ENCODE measurements around the gene TTC1. TPM values are rescaled to one million over a fixed set of nuclear protein-coding genes. Genes with fewer than 3 reads are reported as not detected.

The TTC1 gene
- total RNA-seq, 1 experiment from 2014 or later: 43.7 TPM

DNA sequence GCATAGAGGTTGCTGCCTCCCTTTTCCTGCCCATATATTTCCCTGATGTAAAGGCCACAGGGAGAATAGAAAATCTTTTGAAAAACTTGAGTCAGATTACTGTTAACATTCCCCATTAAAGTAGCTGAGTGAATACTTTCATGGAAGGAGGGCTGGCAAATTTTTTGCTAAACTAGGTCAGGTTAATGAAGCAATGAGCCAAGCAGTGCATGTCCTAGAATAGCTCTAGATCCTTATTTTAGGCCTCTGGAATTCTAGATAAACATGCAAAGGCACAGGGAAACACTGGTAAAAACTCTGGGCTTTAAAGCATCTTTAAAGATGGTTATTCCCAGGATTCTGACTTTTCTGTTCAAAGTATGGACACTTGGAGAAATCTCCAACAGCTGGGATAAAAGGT, 27.9 kb downstream of the TTC1 start:
- peaks cover 27% of the 10 kb centered on the region; the same call in 1 of the 2 replicates for H3K36me3 ChIP-seq (ENCODE audit: insufficient read depth, low read length)
- H3K4me1 ChIP-seq (ENCODE audit: low read length): no peaks in the 10 kb centered on the region
- no peaks in the 10 kb centered on the region for H3K9me2 ChIP-seq (replicated peaks; ENCODE audit: insufficient read depth, low read length)
- H3K79me2 ChIP-seq (ENCODE audit: low read length): peaks cover 10% of the 10 kb centered on the region
- H3K4me2 ChIP-seq (ENCODE audit: low read depth, low read length, poor library complexity, severe bottlenecking): no peak overlapping the region
- no peak overlapping the region for H3K9ac ChIP-seq (ENCODE audit: low read length)
- no peaks in the 10 kb centered on the region for H3K9me3 ChIP-seq (ENCODE audit: low read length)
- no peak overlapping the region for H3K27ac ChIP-seq (ENCODE audit: low read length)
- no peak overlapping the region for H2AFZ ChIP-seq (ENCODE audit: low read length)
- H4K20me1 ChIP-seq (ENCODE audit: insufficient read depth, low read depth, low read length): no peaks in the 10 kb centered on the region
- H3K27me3 ChIP-seq (ENCODE audit: low read length): no peaks in the 10 kb centered on the region
- DNase-seq: no peak
- no peak overlapping the region for H3K4me3 ChIP-seq (ENCODE audit: low read length)

DNA sequence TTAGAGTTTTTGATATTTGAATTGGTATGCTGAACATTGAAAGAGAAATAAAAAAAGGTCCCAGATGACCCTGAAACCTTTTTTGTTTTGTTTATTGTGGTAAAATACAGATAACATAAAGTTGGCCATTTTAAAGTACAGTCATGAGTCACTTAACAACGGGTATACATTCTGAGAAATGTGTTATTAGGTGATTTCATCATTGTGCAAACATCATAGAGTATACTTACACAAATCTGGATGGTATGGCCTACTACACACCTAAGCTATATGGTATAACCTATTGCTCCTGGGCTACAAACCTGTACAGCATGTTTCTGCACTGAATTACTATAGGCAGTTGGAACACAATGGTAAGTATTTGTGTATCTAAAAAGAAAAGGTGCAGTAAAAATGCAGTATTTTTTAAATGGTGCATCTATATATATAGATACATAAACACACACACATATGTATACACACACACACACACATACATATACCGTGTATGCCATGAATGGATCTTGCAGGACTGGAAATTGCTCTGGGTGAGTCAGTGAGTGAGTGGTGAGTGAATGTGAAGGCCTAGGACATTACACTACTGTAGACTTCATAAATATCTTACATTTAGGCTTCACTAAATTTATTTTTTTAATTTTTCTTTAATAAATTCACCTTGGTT, 31.0 kb downstream of the TTC1 start:
- Histone ChIP-seq H3K4me1 (ENCODE audit: low read length) (no peaks in the 10 kb centered on the region), H3K79me2 (ENCODE audit: low read length) (0 out of 2 replicates have a peak, but pooled peaks cover 5% of the 10 kb centered on the region), H3K27ac (ENCODE audit: low read length) (no peak overlapping the region), H3K9ac (ENCODE audit: low read length) (no peak overlapping the region), H3K27me3 (ENCODE audit: low read length) (no peaks in the 10 kb centered on the region), H4K20me1 (ENCODE audit: insufficient read depth, low read depth, low read length) (no peaks in the 10 kb centered on the region), H3K36me3 (ENCODE audit: insufficient read depth, low read length) (peaks cover 30% of the 10 kb centered on the region; the same call in 1 of the 2 replicates), H3K9me2 (replicated peaks; ENCODE audit: insufficient read depth, low read length) (no peaks in the 10 kb centered on the region), H3K9me3 (ENCODE audit: low read length) (no peaks in the 10 kb centered on the region), H3K4me2 (ENCODE audit: low read depth, low read length, poor library complexity, severe bottlenecking) (no peak overlapping the region), H3K4me3 (ENCODE audit: low read length) (no peak overlapping the region), H2AFZ (ENCODE audit: low read length) (no peak overlapping the region)
- DNase-seq: no peak

DNA sequence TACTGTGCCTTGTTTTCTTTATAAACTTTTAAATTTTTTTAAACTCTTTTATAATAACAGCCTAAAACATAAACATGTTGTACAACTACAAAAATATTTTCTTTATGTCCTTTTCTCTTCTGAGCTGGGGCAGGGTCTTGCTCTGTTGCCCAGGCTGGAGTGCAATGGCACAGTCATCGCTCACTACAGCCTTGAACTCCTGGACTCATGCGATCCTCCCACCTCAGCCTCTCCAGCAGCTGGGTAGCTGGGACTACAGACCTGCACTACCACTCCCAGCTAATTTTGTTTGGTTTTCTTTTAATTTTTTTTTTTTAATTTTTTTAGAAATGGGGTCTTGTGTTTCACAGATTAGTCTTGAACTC, 31.5 kb downstream of the TTC1 start:
- Histone ChIP-seq H3K4me1 (ENCODE audit: low read length) (no peaks in the 10 kb centered on the region), H3K4me3 (ENCODE audit: low read length) (no peak overlapping the region), H3K27me3 (ENCODE audit: low read length) (no peaks in the 10 kb centered on the region), H3K9me3 (ENCODE audit: low read length) (no peaks in the 10 kb centered on the region), H2AFZ (ENCODE audit: low read length) (no peak overlapping the region), H3K9me2 (replicated peaks; ENCODE audit: insufficient read depth, low read length) (no peaks in the 10 kb centered on the region), H3K36me3 (ENCODE audit: insufficient read depth, low read length) (peaks cover 28% of the 10 kb centered on the region; the same call in 1 of the 2 replicates), H3K4me2 (ENCODE audit: low read depth, low read length, poor library complexity, severe bottlenecking) (no peak overlapping the region), H3K79me2 (ENCODE audit: low read length) (0 out of 2 replicates have a peak, but pooled peaks cover 7% of the 10 kb centered on the region), H3K27ac (ENCODE audit: low read length) (no peak overlapping the region), H3K9ac (ENCODE audit: low read length) (no peak overlapping the region), H4K20me1 (ENCODE audit: insufficient read depth, low read depth, low read length) (no peaks in the 10 kb centered on the region)
- DNase-seq: no peak

DNA sequence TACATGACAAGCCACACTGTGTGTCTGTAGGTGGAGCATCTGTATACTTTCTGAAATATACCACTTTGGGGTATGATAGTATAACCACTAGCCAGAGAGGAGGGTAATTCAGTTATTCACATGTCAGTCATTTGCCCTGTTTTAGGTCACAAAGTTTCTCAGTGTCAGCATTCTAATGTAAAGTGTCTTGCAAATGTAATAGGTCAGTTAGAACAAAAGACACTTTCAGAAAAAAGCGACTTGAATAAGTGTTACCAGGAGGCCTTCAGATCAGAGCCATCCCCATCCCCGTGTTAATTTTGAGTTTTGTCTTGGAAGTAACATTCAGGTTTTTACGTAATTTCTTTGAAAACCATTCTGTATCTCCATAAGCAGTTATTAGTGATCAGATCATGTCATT, 33.7 kb downstream of the TTC1 start:
- DNase-seq: no peak
- no peak overlapping the region for H2AFZ ChIP-seq (ENCODE audit: low read length)
- no peaks in the 10 kb centered on the region for H3K4me1 ChIP-seq (ENCODE audit: low read length)
- H3K9ac ChIP-seq (ENCODE audit: low read length): no peak overlapping the region
- peaks cover 17% of the 10 kb centered on the region; the same call in 1 of the 2 replicates for H3K36me3 ChIP-seq (ENCODE audit: insufficient read depth, low read length)
- no peaks in the 10 kb centered on the region for H4K20me1 ChIP-seq (ENCODE audit: insufficient read depth, low read depth, low read length)
- peaks cover 11% of the 10 kb centered on the region; the same call in 1 of the 2 replicates for H3K79me2 ChIP-seq (ENCODE audit: low read length)
- no peak overlapping the region for H3K4me3 ChIP-seq (ENCODE audit: low read length)
- H3K27me3 ChIP-seq (ENCODE audit: low read length): no peaks in the 10 kb centered on the region
- H3K9me2 ChIP-seq (replicated peaks; ENCODE audit: insufficient read depth, low read length): no peaks in the 10 kb centered on the region
- H3K4me2 ChIP-seq (ENCODE audit: low read depth, low read length, poor library complexity, severe bottlenecking): no peak overlapping the region
- no peaks in the 10 kb centered on the region for H3K9me3 ChIP-seq (ENCODE audit: low read length)
- no peak overlapping the region for H3K27ac ChIP-seq (ENCODE audit: low read length)

DNA sequence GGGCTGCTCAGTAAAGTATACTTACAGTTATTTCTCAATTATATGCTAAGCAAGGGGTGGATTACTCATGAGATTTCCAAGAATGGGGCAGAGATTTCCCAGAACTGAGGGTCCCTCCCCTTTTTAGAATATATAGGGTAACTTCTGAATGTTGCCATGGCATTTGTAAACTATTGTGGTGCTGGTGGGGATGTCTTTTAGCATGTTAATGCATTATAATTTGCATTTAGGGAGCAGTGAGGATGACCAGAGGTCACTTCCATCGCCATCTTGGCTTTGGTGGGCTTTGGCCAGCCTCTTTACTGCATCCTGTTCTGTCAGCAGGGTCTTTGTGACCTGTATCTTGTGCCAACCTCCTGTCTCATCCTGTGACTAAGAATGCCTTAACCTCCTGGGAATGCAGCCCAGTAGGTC, 35.5 kb downstream of the TTC1 start:
- no peak for DNase-seq
- H2AFZ ChIP-seq (ENCODE audit: low read length): no peak overlapping the region
- no peaks in the 10 kb centered on the region for H3K4me1 ChIP-seq (ENCODE audit: low read length)
- H3K36me3 ChIP-seq (ENCODE audit: insufficient read depth, low read length): peaks cover 14% of the 10 kb centered on the region; the same call in 1 of the 2 replicates
- peaks cover 11% of the 10 kb centered on the region; the same call in 1 of the 2 replicates for H3K79me2 ChIP-seq (ENCODE audit: low read length)
- H3K27ac ChIP-seq (ENCODE audit: low read length): no peak overlapping the region
- H3K9me3 ChIP-seq (ENCODE audit: low read length): no peaks in the 10 kb centered on the region
- no peaks in the 10 kb centered on the region for H3K9me2 ChIP-seq (replicated peaks; ENCODE audit: insufficient read depth, low read length)
- no peaks in the 10 kb centered on the region for H4K20me1 ChIP-seq (ENCODE audit: insufficient read depth, low read depth, low read length)
- no peak overlapping the region for H3K9ac ChIP-seq (ENCODE audit: low read length)
- H3K4me3 ChIP-seq (ENCODE audit: low read length): no peak overlapping the region
- H3K4me2 ChIP-seq (ENCODE audit: low read depth, low read length, poor library complexity, severe bottlenecking): no peak overlapping the region
- H3K27me3 ChIP-seq (ENCODE audit: low read length): no peaks in the 10 kb centered on the region

DNA sequence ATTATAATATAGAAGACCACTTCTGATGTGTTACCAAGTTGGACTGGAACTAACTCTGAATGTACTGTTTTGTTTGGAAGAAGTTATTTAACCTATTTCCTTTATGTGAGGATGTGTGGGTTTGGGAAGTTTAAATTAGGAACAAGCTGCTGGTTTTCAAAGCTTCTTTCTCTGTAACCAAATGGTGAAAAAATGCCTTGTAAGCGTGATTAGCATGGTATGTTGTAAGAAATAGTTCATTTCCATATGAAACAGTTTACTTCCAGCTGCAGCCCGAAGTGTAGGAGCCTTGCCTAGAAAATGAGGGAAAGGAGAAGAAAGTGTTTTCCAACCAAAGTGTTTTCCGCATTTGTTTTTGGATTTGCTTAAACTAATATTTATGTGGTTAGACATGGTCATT, 36.0 kb downstream of the TTC1 start:
- H3K4me2 ChIP-seq (ENCODE audit: low read depth, low read length, poor library complexity, severe bottlenecking): no peak overlapping the region
- H3K9ac ChIP-seq (ENCODE audit: low read length): no peak overlapping the region
- no peaks in the 10 kb centered on the region for H3K9me2 ChIP-seq (replicated peaks; ENCODE audit: insufficient read depth, low read length)
- no peaks in the 10 kb centered on the region for H3K9me3 ChIP-seq (ENCODE audit: low read length)
- no peaks in the 10 kb centered on the region for H4K20me1 ChIP-seq (ENCODE audit: insufficient read depth, low read depth, low read length)
- H3K4me1 ChIP-seq (ENCODE audit: low read length): no peaks in the 10 kb centered on the region
- no peak for DNase-seq
- H3K27me3 ChIP-seq (ENCODE audit: low read length): no peaks in the 10 kb centered on the region
- peaks cover 9% of the 10 kb centered on the region; the same call in 1 of the 2 replicates for H3K36me3 ChIP-seq (ENCODE audit: insufficient read depth, low read length)
- peaks cover 11% of the 10 kb centered on the region; the same call in 1 of the 2 replicates for H3K79me2 ChIP-seq (ENCODE audit: low read length)
- no peak overlapping the region for H3K27ac ChIP-seq (ENCODE audit: low read length)
- H3K4me3 ChIP-seq (ENCODE audit: low read length): no peak overlapping the region
- H2AFZ ChIP-seq (ENCODE audit: low read length): no peak overlapping the region

DNA sequence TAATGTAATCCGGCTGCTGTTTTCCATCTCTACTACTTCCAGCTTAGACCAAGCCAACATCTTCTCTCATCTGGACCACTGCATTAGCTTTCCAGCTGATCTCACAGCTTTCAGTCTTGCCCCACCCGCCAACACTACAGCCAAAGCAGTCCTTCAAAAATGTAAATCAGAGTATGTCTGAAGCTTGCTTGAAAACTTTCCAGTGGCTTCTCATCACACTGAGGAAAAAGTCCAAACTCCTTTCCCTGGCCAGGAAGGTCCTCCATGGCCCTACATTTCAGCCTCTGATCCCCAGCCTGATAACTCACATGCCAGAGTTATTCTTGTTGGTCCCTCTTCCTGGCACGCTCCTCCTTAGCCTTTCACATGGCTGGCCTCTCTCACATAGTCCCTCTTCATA, 38.5 kb downstream of the TTC1 start:
- Histone ChIP-seq H3K9ac (ENCODE audit: low read length) (no peak overlapping the region), H2AFZ (ENCODE audit: low read length) (no peak overlapping the region), H3K79me2 (ENCODE audit: low read length) (peaks cover 11% of the 10 kb centered on the region; the same call in 1 of the 2 replicates), H3K27me3 (ENCODE audit: low read length) (no peaks in the 10 kb centered on the region), H4K20me1 (ENCODE audit: insufficient read depth, low read depth, low read length) (no peaks in the 10 kb centered on the region), H3K36me3 (ENCODE audit: insufficient read depth, low read length) (peaks cover 21% of the 10 kb centered on the region; the same call in 1 of the 2 replicates), H3K4me1 (ENCODE audit: low read length) (peaks cover 5% of the 10 kb centered on the region), H3K9me2 (replicated peaks; ENCODE audit: insufficient read depth, low read length) (no peaks in the 10 kb centered on the region), H3K27ac (ENCODE audit: low read length) (no peak overlapping the region), H3K9me3 (ENCODE audit: low read length) (no peaks in the 10 kb centered on the region), H3K4me2 (ENCODE audit: low read depth, low read length, poor library complexity, severe bottlenecking) (no peak overlapping the region), H3K4me3 (ENCODE audit: low read length) (no peak overlapping the region)
- DNase-seq: no peak

DNA sequence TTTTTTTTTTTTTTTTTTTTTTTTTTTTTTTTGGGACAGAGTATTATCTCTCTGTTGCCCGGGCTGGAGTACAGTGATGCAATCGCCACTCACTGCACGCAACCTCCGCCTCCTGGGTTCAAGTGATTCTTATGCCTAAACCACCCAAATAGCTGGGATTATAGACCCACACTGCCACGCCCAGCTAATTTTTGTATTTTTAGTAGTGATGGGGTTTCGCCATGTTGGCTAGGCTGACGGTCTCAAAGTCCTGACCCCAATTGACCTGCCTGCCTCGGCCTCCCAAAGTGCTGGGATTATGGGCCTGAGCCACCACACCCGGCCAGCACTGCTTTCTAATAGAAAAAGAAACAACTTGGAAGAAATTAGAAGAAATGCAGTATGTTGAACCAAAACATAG, 39.2 kb downstream of the TTC1 start:
- no peak overlapping the region for H2AFZ ChIP-seq (ENCODE audit: low read length)
- H3K9me2 ChIP-seq (replicated peaks; ENCODE audit: insufficient read depth, low read length): no peaks in the 10 kb centered on the region
- peaks cover 12% of the 10 kb centered on the region for H3K4me1 ChIP-seq (ENCODE audit: low read length)
- H3K9me3 ChIP-seq (ENCODE audit: low read length): no peaks in the 10 kb centered on the region
- H4K20me1 ChIP-seq (ENCODE audit: insufficient read depth, low read depth, low read length): no peaks in the 10 kb centered on the region
- no peak overlapping the region for H3K4me2 ChIP-seq (ENCODE audit: low read depth, low read length, poor library complexity, severe bottlenecking)
- H3K9ac ChIP-seq (ENCODE audit: low read length): no peak overlapping the region
- H3K36me3 ChIP-seq (ENCODE audit: insufficient read depth, low read length): peaks cover 24% of the 10 kb centered on the region; the same call in 1 of the 2 replicates
- no peak for DNase-seq
- H3K27me3 ChIP-seq (ENCODE audit: low read length): no peaks in the 10 kb centered on the region
- H3K79me2 ChIP-seq (ENCODE audit: low read length): peaks cover 11% of the 10 kb centered on the region; the same call in 1 of the 2 replicates
- no peak overlapping the region for H3K27ac ChIP-seq (ENCODE audit: low read length)
- H3K4me3 ChIP-seq (ENCODE audit: low read length): no peak overlapping the region

Data from Karpas-422 (cell line).